ENCODE results near the gene ARHGEF16. TPM values are rescaled to one million over a fixed set of nuclear protein-coding genes. Genes with fewer than 3 reads are reported as not detected.

Gene ARHGEF16
- total RNA-seq, 1 experiment from 2014 or later, result 25.1 TPM

DNA sequence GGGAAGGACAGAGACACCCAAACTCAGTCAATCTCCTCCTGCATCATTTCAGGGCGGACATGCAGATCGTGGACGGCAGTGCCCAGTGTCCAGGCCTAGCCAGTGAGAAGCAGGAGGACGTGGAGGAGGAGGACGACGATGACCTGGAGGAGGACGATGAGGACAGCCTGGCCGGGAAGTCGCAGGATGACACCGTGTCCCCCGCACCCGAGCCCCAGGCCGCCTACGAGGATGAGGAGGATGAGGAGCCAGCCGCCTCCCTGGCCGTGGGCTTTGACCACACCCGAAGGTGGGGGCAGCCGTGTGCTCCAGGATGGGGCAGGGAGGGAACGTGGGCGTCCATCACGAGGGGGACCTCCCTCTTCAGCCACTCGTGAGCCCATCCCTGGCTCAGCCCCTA is 23.6 kb upstream of the ARHGEF16 start:
- Histone ChIP-seq H2AFZ (no peak overlapping the region), H3F3A (ENCODE audit: insufficient read depth, low read depth) (0 out of 2 replicates have a peak, but pooled peaks cover 3% of the 10 kb centered on the region), H3K27me3 (ENCODE audit: insufficient read depth, low read depth) (peaks cover 93% of the 10 kb centered on the region), H3K36me3 (ENCODE audit: low read depth) (no peaks in the 10 kb centered on the region), H3K4me1 (replicated peaks; ENCODE audit: insufficient read depth) (no peaks in the 10 kb centered on the region), H3K9me2 (ENCODE audit: insufficient read depth) (no peaks in the 10 kb centered on the region), H3K4me3 (no peak overlapping the region), H4K20me1 (ENCODE audit: insufficient read depth) (0 out of 2 replicates have a peak, but pooled peaks cover 3% of the 10 kb centered on the region), H3K79me2 (ENCODE audit: low read depth) (no peaks in the 10 kb centered on the region), H3K4me2 (no peak overlapping the region), H3K9me3 (ENCODE audit: insufficient read depth, low read depth) (no peaks in the 10 kb centered on the region), H3K27ac (no peak overlapping the region)
- no TSS peak for BruUV-seq (replicated peaks)
- intact Hi-C loops (cut with micrococcal nuclease; ENCODE audit: unreplicated experiment), result no loop called here
- POLR2A ChIA-PET (ENCODE audit: unreplicated experiment), result no interaction called here
- CTCF ChIA-PET, result no interaction called here
- TF ChIP-seq CTCF (conservative IDR thresholded peaks at IDR 0.05) (no peak), EZH2 (IDR thresholded peaks at IDR 0.05; ENCODE audit: low read depth) (no peak)
- no peak for DNase-seq

DNA sequence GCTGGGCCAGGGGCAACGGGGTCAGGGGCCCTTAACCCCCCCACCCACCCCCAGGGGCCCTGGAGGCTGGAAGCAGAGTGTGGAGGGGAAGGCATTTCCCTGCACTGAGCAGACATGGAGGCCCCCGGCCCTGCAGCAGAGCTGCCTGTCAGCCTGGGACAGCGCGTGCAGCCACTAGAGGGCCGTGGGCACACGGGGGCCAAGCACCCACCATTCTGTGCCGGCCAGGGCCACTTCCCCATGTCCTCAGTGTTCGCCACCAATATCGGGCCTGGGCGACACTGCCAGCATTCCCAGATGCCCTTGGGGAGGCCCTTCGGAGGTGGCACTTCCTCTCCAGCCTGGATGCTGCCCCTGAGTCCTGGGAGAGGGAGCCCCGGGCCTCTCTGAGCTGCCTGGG is 23.2 kb upstream of the ARHGEF16 start:
- intact Hi-C loops (cut with micrococcal nuclease; ENCODE audit: unreplicated experiment), result no loop called here
- 0 out of 2 replicates have a peak, but pooled peaks cover 3% of the 10 kb centered on the region for H3F3A ChIP-seq (ENCODE audit: insufficient read depth, low read depth)
- peaks cover 93% of the 10 kb centered on the region for H3K27me3 ChIP-seq (ENCODE audit: insufficient read depth, low read depth)
- 0 out of 2 replicates have a peak, but pooled peaks cover 3% of the 10 kb centered on the region for H4K20me1 ChIP-seq (ENCODE audit: insufficient read depth)
- no peaks in the 10 kb centered on the region for H3K79me2 ChIP-seq (ENCODE audit: low read depth)
- no peak overlapping the region for H3K4me3 ChIP-seq
- H3K4me1 ChIP-seq (replicated peaks; ENCODE audit: insufficient read depth), result no peaks in the 10 kb centered on the region
- DNase-seq, result no peak
- TF ChIP-seq EZH2 (IDR thresholded peaks at IDR 0.05; ENCODE audit: low read depth) (no peak), CTCF (conservative IDR thresholded peaks at IDR 0.05) (0 out of 2 replicates have a peak, but pooled peaks have one; percentile 17)
- no peak overlapping the region for H3K27ac ChIP-seq
- H3K9me2 ChIP-seq (ENCODE audit: insufficient read depth), result no peaks in the 10 kb centered on the region
- CTCF ChIA-PET, result no interaction called here
- H3K4me2 ChIP-seq, result no peak overlapping the region
- no peak overlapping the region for H2AFZ ChIP-seq
- H3K36me3 ChIP-seq (ENCODE audit: low read depth), result no peaks in the 10 kb centered on the region
- POLR2A ChIA-PET (ENCODE audit: unreplicated experiment), result no interaction called here
- BruUV-seq (replicated peaks), result no TSS peak
- no peaks in the 10 kb centered on the region for H3K9me3 ChIP-seq (ENCODE audit: insufficient read depth, low read depth)

GRCh38 chr1:3431686-3432085 is 22.8 kb upstream of the ARHGEF16 start:
- 0 out of 2 replicates have a peak, but pooled peaks cover 3% of the 10 kb centered on the region for H3F3A ChIP-seq (ENCODE audit: insufficient read depth, low read depth)
- H2AFZ ChIP-seq, result no peak overlapping the region
- intact Hi-C loops (cut with micrococcal nuclease; ENCODE audit: unreplicated experiment), result no loop called here
- no peaks in the 10 kb centered on the region for H3K4me1 ChIP-seq (replicated peaks; ENCODE audit: insufficient read depth)
- BruUV-seq (replicated peaks), result no TSS peak
- ChIA-PET POLR2A (ENCODE audit: unreplicated experiment) (no interaction called here), CTCF (no interaction called here)
- H4K20me1 ChIP-seq (ENCODE audit: insufficient read depth), result 0 out of 2 replicates have a peak, but pooled peaks cover 3% of the 10 kb centered on the region
- peaks cover 93% of the 10 kb centered on the region for H3K27me3 ChIP-seq (ENCODE audit: insufficient read depth, low read depth)
- no peak for DNase-seq
- TF ChIP-seq CTCF (conservative IDR thresholded peaks at IDR 0.05) (no peak), EZH2 (IDR thresholded peaks at IDR 0.05; ENCODE audit: low read depth) (no peak)
- H3K4me3 ChIP-seq, result no peak overlapping the region
- no peaks in the 10 kb centered on the region for H3K9me2 ChIP-seq (ENCODE audit: insufficient read depth)
- no peaks in the 10 kb centered on the region for H3K79me2 ChIP-seq (ENCODE audit: low read depth)
- H3K27ac ChIP-seq, result no peak overlapping the region
- no peaks in the 10 kb centered on the region for H3K36me3 ChIP-seq (ENCODE audit: low read depth)
- H3K4me2 ChIP-seq, result no peak overlapping the region
- H3K9me3 ChIP-seq (ENCODE audit: insufficient read depth, low read depth), result no peaks in the 10 kb centered on the region

All from PC-9 (cell line).